ENCODE data around the gene PROCR. TPM values are rescaled to one million over a fixed set of nuclear protein-coding genes. Genes with fewer than 3 reads are reported as not detected.
A peak's percentile ranks its signal among the peaks of the same experiment; 100 is the strongest.

Gene PROCR
- total RNA-seq, 2 experiments from 2014 or later = 0.87 to 1.2 TPM

DNA sequence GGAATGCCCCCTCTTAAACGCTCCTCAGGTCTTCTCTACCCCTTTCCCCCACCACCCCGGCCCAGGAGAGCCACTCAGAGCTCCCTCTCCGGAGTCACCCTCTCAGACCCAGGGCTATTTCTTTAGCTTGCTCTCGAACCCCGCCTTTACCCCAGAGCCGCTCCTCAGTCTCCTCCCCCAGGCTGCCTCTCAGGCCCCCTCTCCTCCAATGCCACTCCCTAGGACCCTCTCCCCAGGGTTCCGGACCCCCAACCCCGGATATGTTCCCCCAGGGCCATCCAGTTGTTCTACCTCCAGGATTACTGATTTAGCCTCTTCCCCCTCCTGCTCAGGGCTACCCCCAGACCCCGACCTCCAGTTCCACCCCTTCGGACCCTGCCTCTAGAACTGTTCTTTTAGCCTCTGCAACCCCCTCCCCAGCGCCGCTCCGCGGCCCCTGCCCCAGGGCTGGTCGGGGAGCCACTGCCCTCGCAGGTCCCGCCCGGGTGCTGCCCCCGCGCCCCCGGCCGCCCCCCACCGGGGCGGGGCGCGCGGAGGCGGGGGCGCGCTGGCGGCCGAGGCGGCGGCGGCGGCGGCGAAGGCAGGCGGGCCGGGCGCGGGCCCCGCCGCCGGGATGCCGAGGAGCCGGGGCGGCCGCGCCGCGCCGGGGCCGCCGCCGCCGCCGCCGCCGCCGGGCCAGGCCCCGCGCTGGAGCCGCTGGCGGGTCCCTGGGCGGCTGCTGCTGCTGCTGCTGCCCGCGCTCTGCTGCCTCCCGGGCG lies 54.4 kb downstream of the PROCR start, which contains the start of gene MMP24:
MMP24 (plus strand) TSS at position 565 of the 758 bp plus-strand sequence; CDS start at position 614, 49 bp downstream.
- DNase-seq (no peak), ATAC-seq (no peak)
- Mint-ChIP-seq H3K27me3 (peaks cover 32% of the 10 kb centered on the region), H3K4me3 (peak within 1 kb of the TSS; percentile 55), H3K4me1 (peaks cover 6% of the 10 kb centered on the region), H3K27ac (no peak within 1 kb of the TSS), H3K9me3 (ENCODE audit: low read depth) (no peaks in the 10 kb centered on the region), H3K36me3 (ENCODE audit: low read depth) (peaks cover 10% of the 10 kb centered on the region)
- CTCF ChIA-PET = interaction anchor here (1.2 kb wide), 1 partner anchor 17 kb away, joined by 5 read pairs; no protein-coding TSS in a partner anchor
- POLR2A ChIA-PET = interaction anchor here (0.5 kb wide), 1 partner anchor 859 kb away, joined by 5 read pairs; no protein-coding TSS in a partner anchor
- intact Hi-C loops (cut with DNase I, micrococcal nuclease) = no loop called here

Other genes starting within 250 kb of the PROCR start
- gene GSS, start 216.3 kb upstream of the PROCR start, total RNA-seq = 10 to 100 TPM; 58.7 to 59.5 TPM
- gene MYH7B, start 216.2 kb upstream of the PROCR start, total RNA-seq = under 1 TPM; 0.23 to 0.40 TPM
- 10 to 100 TPM; 36.0 to 39.6 TPM for gene TRPC4AP, start 79.3 kb upstream of the PROCR start, total RNA-seq
- 10 to 100 TPM; 16.5 to 18.2 TPM for gene EDEM2, start 24.7 kb upstream of the PROCR start, total RNA-seq
- not detected for gene MMP24, start 54.6 kb downstream of the PROCR start, total RNA-seq
- 10 to 100 TPM; 44.6 to 56.8 TPM for gene MMP24OS, start 106.0 kb downstream of the PROCR start, total RNA-seq
- 100 to 1,000 TPM; 110 to 124 TPM for gene EIF6, start 112.7 kb downstream of the PROCR start, total RNA-seq
- not detected for gene FAM83C, start 120.4 kb downstream of the PROCR start, total RNA-seq
- gene UQCC1, start 239.9 kb downstream of the PROCR start, total RNA-seq = 10 to 100 TPM; 51.0 to 54.6 TPM

Measured in activated CD4-positive, alpha-beta T cell treated with anti-CD3 and anti-CD28 coated beads for 36 hours (primary cell).